Parathyroid adenoma (tissue), 2 donors: ENCODE data around the gene PDE8A.

ENCODE experiments used
- H2AFZ ChIP-seq: fragments of 300-600 bp; sonication (generic); one replicate; pipeline ENCODE4 v1.7.0; 2017; ENCODE audit warnings: antibody characterized with exemption, mild to moderate bottlenecking
- H3K27ac ChIP-seq: fragments of 300-600 bp; sonication (generic); one replicate; pipeline ENCODE4 v1.7.0; 2017
- H3K27me3 ChIP-seq: fragments of 300-600 bp; sonication (generic); one replicate; pipeline ENCODE4 v1.7.0; 2017; ENCODE audit warnings: low read length; ENCODE audit not compliant: control insufficient read depth, insufficient read depth
- H3K36me3 ChIP-seq: fragments of 300-600 bp; sonication (generic); one replicate; pipeline ENCODE4 v1.7.0; 2017; ENCODE audit warnings: low read length; ENCODE audit not compliant: control insufficient read depth, insufficient read depth
- H3K4me1 ChIP-seq: fragments of 300-600 bp; sonication (generic); one replicate; pipeline ENCODE4 v1.7.0; 2017; ENCODE audit warnings: control low read depth
- H3K4me2 ChIP-seq: fragments of 300-600 bp; sonication (generic); one replicate; pipeline ENCODE4 v1.7.0; 2017; ENCODE audit warnings: low read length
- H3K4me3 ChIP-seq: fragments of 300-600 bp; sonication (generic); one replicate; pipeline ENCODE4 v1.7.0; 2017; ENCODE audit warnings: low read depth, low read length
- H3K79me2 ChIP-seq: fragments of 300-600 bp; sonication (generic); one replicate; pipeline ENCODE4 v1.7.0; 2017; ENCODE audit warnings: control low read depth
- H3K9ac ChIP-seq: fragments of 300-600 bp; sonication (generic); one replicate; pipeline ENCODE4 v1.7.0; 2017; ENCODE audit warnings: mild to moderate bottlenecking
- H3K9me3 ChIP-seq: fragments of 300-600 bp; sonication (generic); one replicate; pipeline ENCODE4 v1.7.0; 2017; ENCODE audit warnings: low read length; ENCODE audit not compliant: control insufficient read depth
- CTCF ChIP-seq: fragments of 300-600 bp; sonication (generic); IDR thresholded peaks from one replicate; pipeline ENCODE4 v1.7.0; 2017; ENCODE audit warnings: antibody characterized with exemption, mild to moderate bottlenecking
- donor health status: primary hyperparathyroidism.

PDE8A gene

GRCh38 chr15:84960391-84961113 is 21.1 kb upstream of the PDE8A start:
- H3K36me3 ChIP-seq = no peaks in the 10 kb centered on the region
- H3K27ac ChIP-seq = no peak overlapping the region
- H3K27me3 ChIP-seq = no peaks in the 10 kb centered on the region
- no peak overlapping the region for H3K4me2 ChIP-seq
- H3K9ac ChIP-seq = no peak overlapping the region
- no peaks in the 10 kb centered on the region for H3K9me3 ChIP-seq
- no peaks in the 10 kb centered on the region for H3K4me1 ChIP-seq
- H2AFZ ChIP-seq = no peak overlapping the region
- TF ChIP-seq CTCF = no peak
- no peak overlapping the region for H3K4me3 ChIP-seq
- no peaks in the 10 kb centered on the region for H3K79me2 ChIP-seq

- H3K36me3 ChIP-seq = no peaks in the 10 kb centered on the region
- no peak overlapping the region for H3K4me2 ChIP-seq
- TF ChIP-seq CTCF = no peak
- H3K27me3 ChIP-seq = no peaks in the 10 kb centered on the region
- H3K79me2 ChIP-seq = no peaks in the 10 kb centered on the region
- H3K9me3 ChIP-seq = no peaks in the 10 kb centered on the region
- H3K9ac ChIP-seq = no peak overlapping the region
- no peaks in the 10 kb centered on the region for H3K4me1 ChIP-seq
- H3K27ac ChIP-seq = no peak overlapping the region
- H2AFZ ChIP-seq = no peak overlapping the region
- no peak overlapping the region for H3K4me3 ChIP-seq
Observed at GRCh38 chr15:84961114-84961452, 20.6 kb upstream of the PDE8A start.

- no peak for TF ChIP-seq CTCF
- no peak overlapping the region for H3K27ac ChIP-seq
- H3K4me2 ChIP-seq = no peak overlapping the region
- H3K27me3 ChIP-seq = no peaks in the 10 kb centered on the region
- H3K9me3 ChIP-seq = no peaks in the 10 kb centered on the region
- no peaks in the 10 kb centered on the region for H3K4me1 ChIP-seq
- no peak overlapping the region for H3K9ac ChIP-seq
- H3K4me3 ChIP-seq = no peak overlapping the region
- H3K79me2 ChIP-seq = no peaks in the 10 kb centered on the region
- no peaks in the 10 kb centered on the region for H3K36me3 ChIP-seq
- no peak overlapping the region for H2AFZ ChIP-seq
Observed at GRCh38 chr15:84961707-84962106, 19.9 kb upstream of the PDE8A start.

- H3K4me3 ChIP-seq = no peak overlapping the region
- H3K27me3 ChIP-seq = no peaks in the 10 kb centered on the region
- H3K27ac ChIP-seq = no peak overlapping the region
Observed at GRCh38 chr15:84962955-84963354, 18.7 kb upstream of the PDE8A start.

More at GRCh38 chr15:84962955-84963354, 18.7 kb upstream of the PDE8A start:
- Histone ChIP-seq H3K9me3 (no peaks in the 10 kb centered on the region), H3K4me2 (no peak overlapping the region), H3K4me1 (no peaks in the 10 kb centered on the region), H3K9ac (no peak overlapping the region), H2AFZ (no peak overlapping the region), H3K79me2 (no peaks in the 10 kb centered on the region), H3K36me3 (no peaks in the 10 kb centered on the region)
- no peak for TF ChIP-seq CTCF
